Measurements from ENCODE around the gene ANKS1B.

The ANKS1B gene

DNA sequence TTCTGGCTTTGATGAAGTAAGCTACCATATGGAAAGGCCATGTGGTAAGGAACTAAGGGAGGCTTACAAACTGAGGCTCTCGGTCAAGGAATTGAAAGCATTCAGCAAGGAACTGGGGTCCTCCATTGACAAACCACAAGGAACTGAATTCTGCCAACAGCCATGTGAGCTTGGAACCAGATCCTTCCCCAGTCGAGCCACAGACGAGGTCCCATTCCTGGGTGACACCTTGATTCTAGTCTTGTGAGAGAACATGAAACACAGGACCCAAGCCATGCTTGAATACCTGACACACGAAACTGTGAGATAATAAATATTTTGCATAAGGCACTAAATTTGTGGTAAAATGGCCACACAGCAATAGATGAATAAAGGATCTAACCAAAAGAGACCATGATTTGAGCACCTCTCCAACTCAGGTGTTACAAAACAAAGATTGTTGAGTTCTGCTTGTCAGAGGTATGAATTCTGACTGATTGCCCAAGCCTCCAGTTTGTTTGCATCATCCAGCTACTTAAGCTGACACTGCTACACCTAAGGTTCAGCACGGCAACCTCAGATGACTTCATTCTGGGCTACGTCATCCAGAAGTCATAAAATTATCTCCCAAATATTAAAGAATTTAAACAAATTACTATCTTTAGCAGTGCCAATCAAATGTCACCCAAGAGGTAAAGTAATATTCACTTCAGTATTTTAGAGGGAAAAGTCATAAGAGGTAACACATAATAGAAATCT is 277.8 kb downstream of the ANKS1B start:
- no peaks in the 10 kb centered on the region for H3K79me2 ChIP-seq (ENCODE audit: insufficient read depth, low read length)

DNA sequence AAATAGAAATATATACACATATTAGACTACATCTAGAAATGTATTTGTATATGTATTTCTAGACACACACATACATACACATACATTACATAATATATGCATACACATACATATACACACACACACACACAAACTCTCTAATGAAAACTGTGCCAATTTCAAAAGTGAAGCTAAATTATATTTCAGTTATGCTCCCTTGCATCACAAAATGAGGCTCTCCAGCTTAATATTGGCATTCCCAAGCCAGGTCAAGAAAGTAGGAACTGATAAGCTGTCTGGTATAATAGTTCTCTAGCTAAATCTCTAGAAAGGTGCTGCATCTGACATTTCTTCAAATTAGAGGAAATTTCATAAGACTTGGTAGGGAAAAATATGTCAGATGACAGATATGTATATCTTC is 280.3 kb downstream of the ANKS1B start:
- Histone ChIP-seq H3K36me3 (ENCODE audit: insufficient read depth, low read length) (no peaks in the 10 kb centered on the region), H3K4me2 (ENCODE audit: low read length) (no peak overlapping the region), H3K4me3 (ENCODE audit: low read depth, low read length, poor library complexity, severe bottlenecking) (no peak overlapping the region), H3K9me3 (ENCODE audit: low read length) (no peaks in the 10 kb centered on the region), H3K9ac (ENCODE audit: low read length) (no peak overlapping the region), H4K20me1 (ENCODE audit: insufficient read depth, low read length) (no peaks in the 10 kb centered on the region), H3K79me2 (ENCODE audit: insufficient read depth, low read length) (no peaks in the 10 kb centered on the region), H3K4me1 (ENCODE audit: insufficient read depth, low read length, severe bottlenecking) (no peaks in the 10 kb centered on the region), H2AFZ (ENCODE audit: low read length) (no peak overlapping the region), H3K27me3 (ENCODE audit: insufficient read depth, low read length) (no peaks in the 10 kb centered on the region), H3K27ac (ENCODE audit: low read depth, low read length, poor library complexity, severe bottlenecking) (no peak overlapping the region), H3K9me2 (ENCODE audit: low read depth, low read length) (no peaks in the 10 kb centered on the region), H3F3A (ENCODE audit: insufficient read depth, low read length) (no peaks in the 10 kb centered on the region)
- TF ChIP-seq EZH2 (IDR thresholded peaks at IDR 0.05; ENCODE audit: borderline replicate concordance, low read length) (no peak), CTCF (IDR thresholded peaks at IDR 0.05; ENCODE audit: low read length) (no peak)

More for the DNA sequence above, 277.8 kb downstream of the ANKS1B start:
- TF ChIP-seq CTCF (IDR thresholded peaks at IDR 0.05; ENCODE audit: low read length), result no peak
- TF ChIP-seq EZH2 (IDR thresholded peaks at IDR 0.05; ENCODE audit: borderline replicate concordance, low read length), result no peak
- no peaks in the 10 kb centered on the region for H3K9me2 ChIP-seq (ENCODE audit: low read depth, low read length)
- no peak overlapping the region for H3K27ac ChIP-seq (ENCODE audit: low read depth, low read length, poor library complexity, severe bottlenecking)
- no peaks in the 10 kb centered on the region for H3F3A ChIP-seq (ENCODE audit: insufficient read depth, low read length)
- no peaks in the 10 kb centered on the region for H3K27me3 ChIP-seq (ENCODE audit: insufficient read depth, low read length)
- no peak overlapping the region for H3K4me3 ChIP-seq (ENCODE audit: low read depth, low read length, poor library complexity, severe bottlenecking)
- H3K4me1 ChIP-seq (ENCODE audit: insufficient read depth, low read length, severe bottlenecking), result no peaks in the 10 kb centered on the region
- no peak overlapping the region for H3K9ac ChIP-seq (ENCODE audit: low read length)
- H3K9me3 ChIP-seq (ENCODE audit: low read length), result no peaks in the 10 kb centered on the region
- no peaks in the 10 kb centered on the region for H3K36me3 ChIP-seq (ENCODE audit: insufficient read depth, low read length)
- H4K20me1 ChIP-seq (ENCODE audit: insufficient read depth, low read length), result no peaks in the 10 kb centered on the region
- no peak overlapping the region for H3K4me2 ChIP-seq (ENCODE audit: low read length)
- no peak overlapping the region for H2AFZ ChIP-seq (ENCODE audit: low read length)

DNA sequence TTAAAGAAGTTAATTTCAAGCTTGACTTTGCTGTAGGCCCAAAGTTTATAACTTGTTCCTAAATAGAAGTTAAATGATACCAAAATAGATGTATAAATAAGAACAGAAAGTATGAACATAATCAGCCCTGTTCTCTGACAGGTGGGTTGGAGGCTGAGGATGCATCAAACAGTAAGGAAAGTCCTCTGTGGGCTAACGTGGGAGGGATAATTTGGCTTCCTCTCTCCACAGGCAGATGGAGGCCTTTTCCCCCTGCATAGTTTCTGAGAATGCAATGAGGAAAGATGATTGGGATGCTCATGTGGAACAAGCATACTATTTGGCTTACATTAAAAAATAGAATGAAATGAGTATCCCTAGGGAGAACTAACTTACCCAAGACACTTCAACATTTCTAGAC is 280.7 kb downstream of the ANKS1B start:
- H3F3A ChIP-seq (ENCODE audit: insufficient read depth, low read length), result no peaks in the 10 kb centered on the region
- no peaks in the 10 kb centered on the region for H3K36me3 ChIP-seq (ENCODE audit: insufficient read depth, low read length)
- H3K9me2 ChIP-seq (ENCODE audit: low read depth, low read length), result no peaks in the 10 kb centered on the region
- no peaks in the 10 kb centered on the region for H3K27me3 ChIP-seq (ENCODE audit: insufficient read depth, low read length)
- H3K4me1 ChIP-seq (ENCODE audit: insufficient read depth, low read length, severe bottlenecking), result no peaks in the 10 kb centered on the region
- TF ChIP-seq CTCF (IDR thresholded peaks at IDR 0.05; ENCODE audit: low read length), result no peak
- TF ChIP-seq EZH2 (IDR thresholded peaks at IDR 0.05; ENCODE audit: borderline replicate concordance, low read length), result no peak
- H3K9me3 ChIP-seq (ENCODE audit: low read length), result no peaks in the 10 kb centered on the region
- no peak overlapping the region for H3K9ac ChIP-seq (ENCODE audit: low read length)
- H3K4me3 ChIP-seq (ENCODE audit: low read depth, low read length, poor library complexity, severe bottlenecking), result no peak overlapping the region
- H3K27ac ChIP-seq (ENCODE audit: low read depth, low read length, poor library complexity, severe bottlenecking), result no peak overlapping the region
- no peaks in the 10 kb centered on the region for H3K79me2 ChIP-seq (ENCODE audit: insufficient read depth, low read length)
- H2AFZ ChIP-seq (ENCODE audit: low read length), result no peak overlapping the region
- H4K20me1 ChIP-seq (ENCODE audit: insufficient read depth, low read length), result no peaks in the 10 kb centered on the region
- H3K4me2 ChIP-seq (ENCODE audit: low read length), result no peak overlapping the region

Measured in OCI-LY1 (cell line).